HG03135 (cell line): ENCODE results near the gene ALX4.

Experiments
- ATAC-seq: cut with Tn5 transposase; IDR thresholded peaks from one replicate; pipeline ENCODE4 v1.9.1; 2021; ENCODE audit warnings: mild to moderate bottlenecking, moderate library complexity; ENCODE audit not compliant: unreplicated experiment

ALX4 gene

DNA sequence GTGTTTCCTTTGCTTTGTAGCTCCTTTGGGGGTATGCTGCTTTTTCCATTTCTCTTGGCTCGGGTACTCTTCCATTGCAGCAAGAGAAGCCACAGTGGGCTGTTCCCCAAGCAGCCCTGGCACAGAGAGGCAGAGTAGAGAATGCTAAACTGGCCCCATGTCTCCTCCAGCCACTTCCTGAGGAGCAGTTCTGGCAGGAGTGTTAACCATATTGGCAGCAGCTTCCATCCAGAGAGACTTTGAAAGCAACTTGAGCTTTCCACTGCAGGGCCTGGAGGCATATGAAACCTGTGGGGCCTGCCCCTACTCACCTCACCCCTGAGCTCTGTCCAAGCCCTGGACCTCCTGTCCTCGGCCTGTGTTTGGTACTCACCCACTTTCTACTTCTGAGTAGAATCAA is 61.8 kb downstream of the ALX4 start:
- no peak for ATAC-seq

DNA sequence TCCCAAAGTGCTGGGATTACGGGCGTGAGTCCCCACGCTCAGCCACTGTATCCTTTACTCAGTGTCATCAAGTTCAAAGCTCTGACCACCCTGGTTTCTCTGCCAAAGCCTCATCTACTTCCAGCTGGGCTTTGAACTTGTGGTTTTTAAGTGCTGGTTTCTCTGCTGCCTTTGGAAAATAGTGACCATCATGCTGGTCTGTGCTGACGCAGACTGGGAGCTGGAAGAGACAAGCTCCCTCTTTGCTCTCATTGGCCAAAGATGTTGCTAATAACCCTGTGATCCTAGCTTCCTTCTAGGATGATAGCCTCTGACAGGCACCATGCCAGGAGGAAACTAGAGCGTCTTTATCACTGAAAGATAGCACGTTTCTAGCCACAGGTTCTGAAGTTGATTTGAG is 62.4 kb downstream of the ALX4 start:
- no peak for ATAC-seq

DNA sequence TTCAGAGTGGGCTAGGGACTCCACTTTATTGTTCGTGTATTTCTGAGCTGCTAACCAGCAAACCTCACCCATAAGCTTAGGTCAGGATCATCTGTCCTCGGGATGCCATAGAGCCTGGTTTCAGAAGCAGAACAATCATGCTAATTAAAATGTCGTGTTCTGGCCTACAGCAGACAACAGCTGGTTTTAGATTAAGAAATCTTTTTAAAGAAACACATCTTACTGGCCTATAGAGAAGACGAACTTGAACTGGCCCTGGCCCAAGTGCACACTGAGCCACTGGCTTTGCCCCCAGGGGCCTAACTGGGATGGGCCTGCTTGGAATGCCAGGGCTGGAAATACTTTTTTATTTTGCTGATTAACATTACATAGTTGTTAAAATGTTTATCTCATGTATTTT is 63.2 kb downstream of the ALX4 start:
- ATAC-seq, result no peak

DNA sequence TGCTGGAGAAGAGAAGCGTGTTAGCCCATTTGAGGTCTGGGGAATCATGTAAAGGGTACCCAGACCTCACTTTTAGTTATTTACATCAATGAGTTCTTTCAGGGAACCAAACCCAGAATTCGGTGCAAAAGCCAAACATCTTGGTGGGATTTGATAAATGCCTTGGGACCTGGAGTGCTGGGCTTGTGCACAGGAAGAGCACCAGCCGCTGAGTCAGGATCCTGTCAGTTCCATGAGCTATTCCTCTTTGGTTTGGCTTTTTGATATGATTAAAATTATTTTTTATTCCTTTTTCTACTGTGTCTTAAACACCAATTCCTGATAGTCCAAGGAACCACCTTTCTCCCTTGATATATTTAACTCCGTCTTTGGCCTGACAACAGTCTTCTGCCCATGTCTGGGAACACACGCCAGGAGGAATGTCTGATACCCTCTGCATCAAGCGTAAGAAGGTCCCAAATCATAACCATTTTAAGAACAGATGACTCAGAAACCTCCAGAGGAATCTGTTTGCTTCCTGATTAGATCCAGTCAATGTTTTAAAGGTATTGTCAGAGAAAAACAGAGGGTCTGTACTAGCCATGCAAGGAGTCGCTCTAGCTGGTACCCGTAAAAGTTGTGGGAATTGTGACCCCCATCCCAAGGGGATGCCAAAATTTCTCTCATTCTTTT is 65.2 kb downstream of the ALX4 start:
- ATAC-seq, result no peak

DNA sequence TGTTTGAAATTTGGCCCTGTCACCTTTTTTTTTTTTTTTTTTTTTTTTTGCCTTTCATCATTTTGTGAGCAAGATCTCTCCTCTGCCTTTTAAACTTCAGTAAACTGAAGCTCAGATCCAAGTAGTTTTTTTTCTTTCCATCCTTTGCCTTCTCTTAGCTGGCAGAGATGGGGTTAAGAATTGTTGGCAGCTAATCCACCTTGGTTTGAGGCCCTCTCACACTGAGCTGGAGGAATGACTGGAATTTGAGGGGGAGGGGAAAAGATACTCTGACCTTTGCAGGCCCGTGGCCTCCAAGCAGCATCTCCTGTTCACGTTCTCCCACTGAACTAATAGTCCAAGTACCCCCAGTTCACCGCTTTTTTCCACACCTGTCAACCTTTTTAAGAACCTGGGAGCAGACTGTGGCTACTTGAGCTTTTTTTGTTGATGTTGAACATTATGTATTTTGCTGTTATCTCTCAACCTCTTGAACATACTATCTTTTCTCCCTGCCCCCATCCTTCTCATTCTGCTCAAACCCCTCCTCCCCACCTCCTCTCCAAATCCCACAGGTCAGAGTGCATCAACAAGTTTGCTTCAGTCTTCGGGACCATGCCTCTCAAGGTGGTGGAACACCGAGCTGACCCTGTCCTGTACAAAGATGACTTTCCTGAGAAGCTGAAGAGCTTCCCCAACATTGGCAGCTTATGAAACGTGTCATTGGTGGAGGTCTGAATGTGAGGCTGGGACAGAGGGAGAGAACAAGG is 66.2 kb downstream of the ALX4 start:
- no peak for ATAC-seq

DNA sequence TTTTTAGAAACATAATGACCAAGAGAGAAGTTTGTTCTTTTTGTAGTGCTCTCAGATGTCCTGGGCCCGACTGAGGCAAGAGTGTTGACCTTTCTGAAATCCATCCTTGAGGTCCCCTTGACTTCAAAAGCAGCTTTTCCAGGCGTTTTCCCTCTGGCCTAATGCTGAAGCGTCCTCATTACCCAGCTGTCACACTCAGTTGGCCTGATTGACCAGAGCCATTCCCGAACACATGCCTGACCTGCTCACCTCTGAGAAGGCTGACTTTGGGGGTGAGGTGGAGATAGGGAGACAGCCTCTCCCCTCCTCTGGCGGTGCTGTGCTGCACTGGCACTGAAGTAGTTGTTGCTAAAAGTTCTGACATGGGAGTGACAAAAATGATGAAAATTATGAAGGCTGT is 66.9 kb downstream of the ALX4 start:
- no peak for ATAC-seq

DNA sequence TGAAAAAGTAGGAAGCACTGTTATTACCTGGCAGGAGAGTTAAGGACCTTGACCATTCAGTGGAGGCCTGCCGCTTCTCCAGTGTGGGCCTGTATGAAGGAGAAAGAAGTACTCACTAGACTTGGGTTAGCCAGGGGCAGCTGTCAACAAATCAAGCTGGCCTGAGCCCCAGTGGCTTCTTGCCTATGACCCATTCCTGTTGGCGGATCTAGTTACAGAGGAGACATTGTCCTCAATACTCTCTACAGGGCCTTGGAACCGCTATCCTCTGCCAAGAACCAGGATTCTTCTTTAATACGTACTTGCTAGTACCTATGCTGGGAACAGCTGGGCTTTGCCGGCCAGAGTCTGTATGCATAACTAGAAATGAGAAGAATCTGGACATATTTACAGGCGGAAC is 68.1 kb downstream of the ALX4 start:
- ATAC-seq, result no peak

DNA sequence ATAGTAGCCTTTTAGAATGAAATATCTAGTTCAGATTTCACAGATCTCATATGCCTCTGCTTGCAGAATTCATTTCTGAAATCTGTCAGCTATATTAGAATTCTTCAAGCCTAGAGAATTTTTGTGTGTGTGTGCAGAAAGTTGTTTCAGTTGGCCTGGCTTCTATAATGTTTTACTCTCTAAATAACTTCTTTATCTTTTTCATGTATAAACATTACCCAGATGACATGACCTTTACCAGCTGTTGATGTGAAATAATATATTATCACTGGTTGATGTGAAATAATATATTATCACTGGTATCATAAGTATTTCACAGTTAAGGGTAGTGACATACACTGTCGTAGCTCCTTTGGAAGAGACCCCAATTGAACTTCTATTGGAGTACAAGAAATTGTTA is 72.8 kb downstream of the ALX4 start:
- ATAC-seq, result no peak

DNA sequence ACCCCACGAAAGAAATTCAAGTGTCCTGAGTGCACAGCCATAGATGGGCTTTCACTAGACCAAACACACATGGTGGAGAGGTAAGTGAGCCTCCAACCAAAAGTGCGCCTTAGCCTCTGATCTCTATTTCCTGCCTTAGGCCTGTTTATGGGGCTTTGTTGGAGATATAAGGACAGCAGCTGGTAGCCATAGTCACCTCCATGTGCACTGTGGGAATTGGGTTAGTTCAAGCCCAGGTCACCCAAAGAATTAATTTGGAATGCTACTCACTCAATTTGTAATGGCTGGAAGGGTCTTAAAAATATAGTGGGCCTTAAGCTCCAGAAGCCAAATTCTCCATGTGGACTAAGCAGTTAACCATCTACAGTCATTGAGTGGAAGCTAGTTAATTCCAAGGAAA is 73.6 kb downstream of the ALX4 start:
- ATAC-seq, result no peak

DNA sequence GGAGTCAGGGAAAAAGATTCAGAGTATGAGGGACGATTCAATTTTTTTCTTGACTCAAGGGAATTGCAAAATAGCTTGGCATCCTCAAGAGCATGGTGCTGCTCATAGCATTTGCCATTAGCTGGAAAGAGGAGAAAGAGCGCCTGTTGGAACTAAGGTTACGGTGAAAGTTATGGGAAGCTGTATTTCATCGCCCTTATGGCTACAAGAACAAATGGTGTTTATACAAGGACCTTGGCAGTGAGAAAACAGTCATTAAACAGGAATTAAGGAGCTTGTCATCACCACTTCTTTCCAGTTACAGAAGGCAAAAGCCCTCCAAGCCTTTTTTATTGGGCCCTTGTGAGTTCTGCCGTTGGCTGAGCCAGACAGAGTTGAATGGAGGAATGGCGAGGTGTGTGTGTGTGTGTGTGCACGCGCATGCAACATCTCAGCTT is 74.2 kb downstream of the ALX4 start:
- no peak for ATAC-seq

DNA sequence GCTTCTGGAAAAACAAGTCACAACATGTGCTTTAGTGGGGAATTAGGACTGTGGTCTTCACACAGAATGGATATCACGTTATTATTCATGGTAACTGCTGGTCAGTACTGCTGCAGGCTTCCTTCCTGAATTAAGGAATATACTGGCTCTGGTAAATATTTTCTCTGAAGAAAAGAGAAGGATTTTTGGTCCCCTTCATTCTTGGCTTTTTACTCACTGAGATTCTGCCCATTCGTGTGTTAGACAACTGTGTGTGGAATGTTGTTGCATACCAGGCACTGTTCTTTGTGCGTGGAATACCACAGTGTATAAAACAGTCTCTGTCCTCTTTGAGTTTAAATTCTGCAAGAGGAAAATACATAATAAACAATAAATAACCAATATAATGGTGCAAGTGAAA is 80.3 kb downstream of the ALX4 start:
- no peak for ATAC-seq

DNA sequence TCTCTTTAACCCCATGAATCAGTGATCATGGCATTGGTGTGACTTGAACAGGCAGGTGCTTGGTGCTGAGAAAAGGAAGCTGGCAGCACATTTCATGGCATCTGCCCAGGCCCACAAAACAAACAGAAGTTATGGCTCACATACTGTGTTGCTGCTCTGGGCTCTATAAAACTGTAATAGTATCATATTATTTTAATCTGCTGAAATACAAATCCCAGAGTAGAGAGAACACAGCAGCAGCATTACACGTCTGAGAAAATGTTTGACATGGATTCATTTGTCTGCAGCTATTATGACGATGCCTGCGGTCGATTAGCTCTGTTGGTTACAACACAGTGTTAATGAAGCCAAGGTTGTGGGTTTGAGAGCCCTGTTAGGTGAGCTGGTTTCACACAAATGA is 80.8 kb downstream of the ALX4 start:
- ATAC-seq, result no peak

DNA sequence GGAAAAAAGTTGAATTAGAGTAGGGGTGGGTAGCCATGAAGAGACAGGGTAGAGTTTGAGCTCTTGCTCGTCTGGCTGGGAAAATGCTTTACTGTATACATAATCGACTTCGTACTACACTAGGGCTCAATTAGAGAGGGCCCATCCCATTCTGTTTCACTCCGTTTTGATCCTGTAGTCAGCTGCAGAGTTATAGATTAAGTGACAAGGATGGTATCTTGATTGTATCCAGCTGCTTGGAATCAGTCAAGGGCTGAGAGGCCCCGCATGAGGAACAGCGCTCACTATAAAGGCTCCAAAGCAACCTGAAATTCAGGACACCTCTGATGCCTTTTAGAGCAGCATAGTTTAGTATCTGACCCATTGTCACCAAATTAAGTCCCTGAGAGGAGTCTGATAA is 81.6 kb downstream of the ALX4 start:
- ATAC-seq, result no peak

DNA sequence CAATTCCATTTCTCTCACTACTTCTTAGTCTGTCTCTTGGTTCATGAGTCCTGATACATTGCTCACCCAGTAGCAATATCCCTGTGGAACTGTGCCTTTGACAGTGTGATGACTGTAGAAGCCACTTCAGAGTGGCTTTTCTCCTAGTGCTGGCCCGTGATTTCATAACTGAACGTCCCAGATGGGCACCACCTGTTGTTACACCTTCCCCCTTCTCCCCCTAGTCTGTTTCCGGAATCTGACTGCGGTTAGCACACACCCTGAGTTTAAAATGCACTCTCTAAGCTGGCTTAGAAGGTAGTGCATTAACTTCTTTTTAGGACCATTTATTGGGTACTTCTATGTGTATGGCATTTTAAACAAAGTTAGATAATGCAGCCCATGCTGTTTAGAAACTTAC is 83.0 kb downstream of the ALX4 start:
- no peak for ATAC-seq

DNA sequence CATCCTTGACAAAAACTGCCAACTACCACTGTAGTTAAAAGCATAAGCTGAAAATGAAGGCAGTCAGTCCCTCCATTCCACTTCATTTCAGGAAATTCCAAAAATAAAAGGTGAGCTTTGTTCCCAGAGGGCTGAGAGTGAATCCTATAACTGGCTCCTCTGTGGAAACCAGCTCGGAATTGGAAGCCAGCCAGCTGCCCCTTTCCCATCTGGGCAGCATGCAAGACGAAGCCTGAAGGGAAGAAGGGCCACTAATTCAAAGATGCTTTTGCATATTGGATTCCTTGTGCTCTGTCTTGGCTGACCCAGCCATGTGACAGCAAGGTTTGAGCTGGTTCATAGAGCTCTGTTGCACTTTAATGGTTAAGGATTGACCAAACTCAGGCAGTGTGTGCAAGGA is 83.4 kb downstream of the ALX4 start:
- no peak for ATAC-seq

DNA sequence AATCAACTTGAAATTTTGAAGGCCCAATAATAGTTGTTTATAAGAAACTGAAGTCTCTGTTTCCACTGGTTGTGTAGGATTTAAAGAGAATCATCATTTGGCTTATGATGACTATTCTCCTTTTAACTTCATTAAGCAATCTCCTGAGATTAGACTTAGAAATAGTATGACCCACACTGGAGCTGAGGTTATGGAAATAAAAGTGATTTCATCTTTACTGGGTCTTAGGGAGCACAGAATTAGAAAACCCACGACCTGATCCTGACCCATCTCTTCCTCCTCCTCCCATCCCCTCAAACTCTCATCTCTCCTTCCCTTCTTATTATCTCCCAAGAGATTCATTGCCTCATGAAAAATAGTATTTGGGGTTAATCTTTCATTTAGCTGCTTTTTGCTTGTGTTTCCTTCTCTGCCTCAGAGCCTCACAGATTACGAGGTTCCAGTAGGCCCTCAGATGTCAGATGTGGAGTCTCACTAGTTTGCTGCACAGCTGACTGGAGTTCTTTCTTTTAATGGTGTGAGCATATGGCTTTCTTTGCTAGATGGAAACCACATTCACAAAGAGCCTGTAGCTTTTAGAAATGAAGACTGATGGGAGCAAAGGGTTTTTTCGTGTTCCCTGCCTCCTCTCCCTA is 85.0 kb downstream of the ALX4 start:
- ATAC-seq, result no peak

DNA sequence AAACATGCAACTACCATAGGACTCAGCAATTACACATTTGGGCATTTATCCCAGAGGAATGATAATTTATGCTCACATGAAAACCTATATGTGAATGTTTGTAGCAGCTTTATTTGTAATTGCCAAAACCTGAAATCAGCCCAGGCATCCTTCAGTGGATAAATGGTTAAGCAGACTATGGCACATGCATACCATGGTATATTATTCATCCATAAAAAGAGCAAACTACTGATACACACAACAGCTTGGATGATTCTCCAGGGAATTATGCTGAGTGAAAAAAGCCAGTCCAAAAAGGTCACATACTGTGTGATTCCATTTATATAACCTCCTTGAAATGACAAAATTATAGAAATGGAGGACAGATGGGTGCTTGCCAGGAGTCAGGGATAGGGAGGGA is 86.7 kb downstream of the ALX4 start:
- no peak for ATAC-seq

DNA sequence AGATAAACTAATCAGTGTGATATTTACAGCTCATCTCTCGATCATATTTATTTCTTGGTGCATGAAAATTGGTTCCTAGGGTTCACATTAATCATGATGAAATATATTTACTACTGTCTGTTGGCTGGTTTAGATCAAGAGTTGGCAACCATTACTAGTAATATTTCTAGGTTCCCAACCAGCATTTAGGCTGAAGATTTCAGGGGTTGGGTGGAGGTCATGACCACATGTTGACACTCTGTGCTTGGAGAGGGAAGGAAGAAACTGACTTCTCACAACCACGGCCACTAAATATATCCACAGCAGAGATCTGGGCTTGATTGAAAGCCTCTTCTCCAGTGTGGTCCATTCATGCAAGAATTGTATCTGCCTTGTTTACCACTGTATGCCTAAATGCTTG is 87.9 kb downstream of the ALX4 start:
- ATAC-seq, result no peak

DNA sequence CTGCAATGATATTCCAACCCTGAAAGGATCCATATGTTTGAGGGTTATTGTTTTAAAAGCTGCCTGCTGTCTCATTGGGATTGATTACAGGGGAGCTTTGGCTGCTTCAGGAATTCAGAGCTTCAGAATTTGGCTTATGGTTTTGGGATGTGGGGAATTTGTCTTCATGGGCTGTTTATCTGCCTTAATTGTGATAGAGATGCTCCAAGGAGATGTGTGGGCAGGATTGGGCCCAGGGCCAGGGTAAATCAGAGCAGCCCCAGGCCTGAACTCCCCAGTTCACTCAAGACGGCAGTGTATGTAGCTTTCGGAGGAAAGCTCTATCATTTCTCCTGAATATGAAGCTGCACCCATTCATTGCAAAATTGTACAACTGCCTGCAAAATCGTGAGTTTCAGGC is 88.5 kb downstream of the ALX4 start:
- ATAC-seq, result no peak

DNA sequence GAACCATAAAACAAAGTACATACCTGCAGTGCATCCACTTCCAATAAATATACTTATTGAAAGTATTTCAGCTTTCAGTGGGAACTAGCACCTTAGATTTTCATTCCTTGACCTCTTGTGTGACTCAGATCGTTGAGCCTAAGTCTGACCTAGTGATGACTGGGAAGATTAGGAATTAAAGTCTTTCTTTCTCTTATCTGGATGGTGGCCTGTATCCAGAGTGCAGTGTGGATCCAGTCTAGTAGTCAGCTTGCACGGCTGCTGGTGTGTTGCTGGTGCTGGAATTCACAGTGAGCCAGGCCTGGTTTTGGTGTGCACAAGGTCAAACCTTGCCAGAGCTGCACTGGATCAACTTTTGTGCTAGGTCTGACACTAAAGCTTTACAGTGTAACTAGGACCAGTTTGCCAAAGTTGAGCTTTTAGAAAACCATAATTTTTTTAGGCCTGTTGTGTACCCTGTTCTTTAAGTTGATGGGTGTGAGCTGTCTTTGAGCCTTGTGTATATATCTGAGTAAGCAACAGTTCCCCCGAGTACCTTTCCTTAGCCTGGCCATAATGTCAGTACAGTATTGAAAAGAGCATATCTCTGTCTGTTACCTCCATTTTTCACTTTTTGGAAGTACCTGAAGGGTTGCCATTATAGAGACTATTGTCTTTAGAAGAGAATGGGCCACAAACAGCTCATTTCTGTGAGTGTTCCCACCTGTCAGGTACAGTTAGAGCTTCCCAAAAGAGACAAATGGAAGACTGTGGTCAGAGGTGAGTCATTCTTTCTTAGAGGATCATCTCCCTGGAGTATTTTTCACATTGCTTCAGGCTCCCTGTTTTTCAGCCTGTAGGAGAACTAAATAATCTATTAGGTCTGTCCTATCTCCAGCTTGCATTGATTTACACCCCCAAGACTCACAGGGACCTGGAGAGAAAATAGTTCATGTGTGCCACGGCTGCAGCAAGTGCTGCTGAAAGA is 89.8 kb downstream of the ALX4 start:
- ATAC-seq, result no peak

DNA sequence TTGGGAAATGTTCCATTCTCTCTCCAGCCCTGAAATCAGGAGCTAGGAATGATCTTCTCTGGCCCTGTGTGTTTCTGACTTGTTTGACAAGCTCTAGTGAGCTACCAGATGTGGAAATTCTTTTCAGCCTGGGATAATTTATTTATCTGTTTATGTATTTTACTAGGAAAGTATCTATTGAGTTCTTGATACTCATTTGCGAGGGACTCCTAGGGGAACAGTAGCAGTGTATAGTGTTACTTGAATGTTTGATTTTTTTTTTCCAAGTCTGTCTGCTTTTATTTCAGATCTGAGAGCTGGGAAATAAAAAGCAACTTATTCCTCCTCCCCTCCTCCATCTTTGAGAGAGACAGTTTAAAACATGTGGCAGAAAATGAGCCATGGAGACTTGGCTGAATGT is 92.5 kb downstream of the ALX4 start:
- no peak for ATAC-seq
